ENCODE data around the gene TMEM232.

GRCh38 chr5:110402562-110402961 is 323.9 kb downstream of the TMEM232 start:
- TF ChIP-seq CTCF (IDR thresholded peaks at IDR 0.05): no peak
- no peak for TF ChIP-seq REST (IDR thresholded peaks at IDR 0.05; ENCODE audit: insufficient read depth in 1 of 2, low read depth in 2 of 2, low read length in 1 of 2)

Data from Panc1 (cell line).